HPDE6-E6E7 (cell line): ENCODE data around the gene BUD23.

Experiments used
- DNase-seq: peaks from one replicate; pipeline ENCODE4 v3.0.0; 2011; ENCODE audit warnings: missing footprints; ENCODE audit errors: extremely low spot score

Gene BUD23

DNA sequence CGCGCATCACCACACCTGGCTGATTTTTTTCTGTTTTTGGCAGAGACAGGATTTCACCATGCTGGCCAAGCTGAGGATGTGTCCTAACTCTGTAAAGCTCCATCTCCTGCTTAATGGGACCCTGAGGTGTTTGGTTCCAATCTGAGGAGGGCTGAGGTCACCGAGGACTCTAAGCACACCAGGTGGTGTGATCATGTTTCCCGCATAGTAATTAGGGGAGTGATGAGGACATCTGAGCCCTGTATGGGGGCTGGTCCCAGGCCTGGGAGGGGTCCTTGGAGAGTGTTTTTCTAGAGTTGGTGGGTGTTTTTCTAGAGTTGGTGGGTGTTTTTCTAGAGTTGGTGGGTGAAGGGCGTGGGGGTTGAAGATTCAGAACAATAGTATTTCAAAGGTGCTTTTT lies 58.2 kb downstream of the BUD23 start:
- DNase-seq, result no peak

DNA sequence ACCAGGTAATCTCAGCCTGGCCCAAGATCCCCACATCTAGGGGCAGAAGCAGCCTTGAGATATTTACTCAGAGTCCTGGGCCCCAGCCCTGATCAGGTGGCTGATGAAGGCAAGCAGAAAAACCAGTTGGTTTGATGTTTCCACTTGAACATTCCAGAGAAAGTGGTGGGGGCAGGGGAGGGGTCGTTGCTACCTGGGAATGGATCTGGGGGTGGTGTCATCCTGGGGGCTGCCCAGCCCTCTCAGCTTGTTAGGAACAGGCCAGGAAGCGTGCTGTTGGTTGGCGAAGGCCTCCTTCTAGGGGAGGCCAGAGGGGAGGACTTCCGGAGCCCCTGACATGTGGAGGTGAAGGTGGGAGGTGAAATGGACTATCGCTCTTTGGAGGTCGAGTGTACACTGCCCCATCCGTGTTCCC lies 58.9 kb downstream of the BUD23 start:
- no peak for DNase-seq

DNA sequence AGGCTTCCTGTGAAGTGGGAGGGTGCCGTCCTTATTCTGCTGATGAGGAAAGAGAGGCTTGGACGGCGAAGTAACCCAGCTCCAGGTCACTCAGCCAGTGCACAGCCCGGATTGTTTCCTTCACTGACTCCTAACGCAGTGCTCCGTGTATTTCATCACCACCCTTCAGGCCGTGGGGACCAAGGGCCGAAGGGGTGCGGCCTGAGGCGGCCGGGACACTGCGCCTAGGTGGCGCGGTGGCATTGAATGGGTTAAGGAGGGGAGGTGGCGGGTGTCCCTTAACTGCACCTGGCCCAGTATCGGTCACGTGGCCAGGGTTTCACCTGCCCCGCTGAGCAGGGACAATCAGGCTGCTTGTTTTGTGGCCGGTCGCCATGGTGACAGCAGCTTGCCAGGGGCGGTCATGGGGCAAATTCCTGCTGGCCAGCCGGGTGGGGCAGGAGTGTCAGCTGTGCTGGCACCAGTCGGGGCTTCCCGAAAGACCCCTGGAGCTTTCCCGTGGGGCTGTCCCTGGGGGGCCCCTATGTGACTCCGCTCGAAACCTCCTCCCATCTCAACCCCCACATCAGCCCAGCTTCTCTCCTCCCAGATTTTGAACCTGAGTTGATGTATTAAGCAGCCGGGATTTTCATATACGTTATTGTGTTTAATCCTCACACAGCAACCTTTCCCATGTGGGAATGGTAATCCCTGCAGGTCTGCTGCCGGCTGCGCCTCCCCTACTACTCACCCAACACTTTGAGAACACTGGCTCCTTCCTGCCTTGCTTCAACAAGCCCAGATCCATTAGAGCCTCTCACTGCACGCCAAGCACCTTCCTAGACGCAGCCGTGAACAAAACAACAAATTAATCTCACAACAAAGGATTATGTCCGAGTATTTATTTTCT lies 59.6 kb downstream of the BUD23 start:
- no peak for DNase-seq

- DNase-seq, result no peak
Observed at GRCh38 chr7:73746378-73746777, 63.0 kb downstream of the BUD23 start.
